ENCODE results near the gene PRDM15. TPM values are rescaled to one million over a fixed set of nuclear protein-coding genes. Genes with fewer than 3 reads are reported as not detected.

The PRDM15 gene
- total and polyA plus RNA-seq, 2 experiments from 2014 or later: 3.0 to 10.6 TPM

DNA sequence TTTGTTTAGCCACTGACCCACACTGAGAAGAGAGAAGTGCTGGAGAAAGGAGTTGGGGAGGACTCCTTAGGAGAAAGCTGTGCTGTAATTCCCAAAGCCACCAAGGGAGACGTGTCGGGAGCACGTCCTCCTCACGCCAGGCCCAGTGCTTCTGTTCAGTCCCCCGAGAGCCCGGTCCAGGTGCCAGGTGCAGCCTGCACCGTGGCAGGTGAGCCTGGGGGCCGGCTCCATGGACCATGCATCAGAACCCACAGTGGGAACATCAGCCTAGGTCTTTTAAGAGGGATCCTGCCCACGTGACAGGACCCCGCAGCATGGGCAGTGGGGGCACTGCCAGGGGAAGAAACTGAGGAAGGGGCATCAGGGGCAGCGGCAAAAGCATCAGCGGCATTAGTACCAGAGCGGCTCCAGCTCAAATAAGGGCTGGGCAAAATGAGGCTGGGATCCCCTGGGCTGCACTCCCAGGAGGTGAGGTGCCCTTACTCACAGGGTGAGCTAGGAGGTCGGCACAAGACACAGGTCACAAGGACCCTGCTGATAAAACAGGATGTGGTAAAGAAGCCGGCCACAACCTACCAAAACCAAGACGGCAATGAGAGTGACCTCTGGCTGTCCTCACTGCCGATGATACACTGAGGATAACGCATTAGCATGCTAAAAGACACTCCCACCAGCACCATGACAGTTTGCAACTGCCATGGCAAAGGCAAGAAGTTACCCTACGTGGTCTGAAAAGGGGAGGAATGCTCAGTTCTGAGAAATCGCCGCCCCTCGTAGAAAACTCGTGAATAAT, 24.6 kb upstream of the PRDM15 start:
- Mint-ChIP-seq H3K9me3 (no peaks in the 10 kb centered on the region), H3K27ac (0 out of 2 replicates have a peak overlapping the region, but pooled peaks have one; percentile 28), H3K4me3 (no peak overlapping the region), H3K36me3 (ENCODE audit: low read depth) (peaks cover 10% of the 10 kb centered on the region), H3K4me1 (peaks cover 17% of the 10 kb centered on the region), H3K27me3 (ENCODE audit: insufficient read depth, low read depth, poor library complexity) (peaks cover 3% of the 10 kb centered on the region)
- H3K4me3 ChIP-seq: no peak overlapping the region
- H3K4me1 ChIP-seq (ENCODE audit: insufficient read depth): no peaks in the 10 kb centered on the region
- no peaks in the 10 kb centered on the region for H3F3A ChIP-seq (replicated peaks; ENCODE audit: low read depth)
- no peaks in the 10 kb centered on the region for H3K9me2 ChIP-seq (ENCODE audit: insufficient read depth)
- no peak overlapping the region for H3K27ac ChIP-seq (ENCODE audit: low read depth)
- TF ChIP-seq NANOG (IDR thresholded peaks at IDR 0.05; ENCODE audit: borderline replicate concordance): no peak
- TF ChIP-seq ZNF114 (CRISPR knock-in tag; IDR thresholded peaks at IDR 0.05): no peak
- TF ChIP-seq, protein P1, sequence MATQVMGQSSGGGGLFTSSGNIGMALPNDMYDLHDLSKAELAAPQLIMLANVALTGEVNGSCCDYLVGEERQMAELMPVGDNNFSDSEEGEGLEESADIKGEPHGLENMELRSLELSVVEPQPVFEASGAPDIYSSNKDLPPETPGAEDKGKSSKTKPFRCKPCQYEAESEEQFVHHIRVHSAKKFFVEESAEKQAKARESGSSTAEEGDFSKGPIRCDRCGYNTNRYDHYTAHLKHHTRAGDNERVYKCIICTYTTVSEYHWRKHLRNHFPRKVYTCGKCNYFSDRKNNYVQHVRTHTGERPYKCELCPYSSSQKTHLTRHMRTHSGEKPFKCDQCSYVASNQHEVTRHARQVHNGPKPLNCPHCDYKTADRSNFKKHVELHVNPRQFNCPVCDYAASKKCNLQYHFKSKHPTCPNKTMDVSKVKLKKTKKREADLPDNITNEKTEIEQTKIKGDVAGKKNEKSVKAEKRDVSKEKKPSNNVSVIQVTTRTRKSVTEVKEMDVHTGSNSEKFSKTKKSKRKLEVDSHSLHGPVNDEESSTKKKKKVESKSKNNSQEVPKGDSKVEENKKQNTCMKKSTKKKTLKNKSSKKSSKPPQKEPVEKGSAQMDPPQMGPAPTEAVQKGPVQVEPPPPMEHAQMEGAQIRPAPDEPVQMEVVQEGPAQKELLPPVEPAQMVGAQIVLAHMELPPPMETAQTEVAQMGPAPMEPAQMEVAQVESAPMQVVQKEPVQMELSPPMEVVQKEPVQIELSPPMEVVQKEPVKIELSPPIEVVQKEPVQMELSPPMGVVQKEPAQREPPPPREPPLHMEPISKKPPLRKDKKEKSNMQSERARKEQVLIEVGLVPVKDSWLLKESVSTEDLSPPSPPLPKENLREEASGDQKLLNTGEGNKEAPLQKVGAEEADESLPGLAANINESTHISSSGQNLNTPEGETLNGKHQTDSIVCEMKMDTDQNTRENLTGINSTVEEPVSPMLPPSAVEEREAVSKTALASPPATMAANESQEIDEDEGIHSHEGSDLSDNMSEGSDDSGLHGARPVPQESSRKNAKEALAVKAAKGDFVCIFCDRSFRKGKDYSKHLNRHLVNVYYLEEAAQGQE (IDR thresholded peaks at IDR 0.05; ENCODE audit: unreplicated experiment): no peak
- TF ChIP-seq, protein P2, sequence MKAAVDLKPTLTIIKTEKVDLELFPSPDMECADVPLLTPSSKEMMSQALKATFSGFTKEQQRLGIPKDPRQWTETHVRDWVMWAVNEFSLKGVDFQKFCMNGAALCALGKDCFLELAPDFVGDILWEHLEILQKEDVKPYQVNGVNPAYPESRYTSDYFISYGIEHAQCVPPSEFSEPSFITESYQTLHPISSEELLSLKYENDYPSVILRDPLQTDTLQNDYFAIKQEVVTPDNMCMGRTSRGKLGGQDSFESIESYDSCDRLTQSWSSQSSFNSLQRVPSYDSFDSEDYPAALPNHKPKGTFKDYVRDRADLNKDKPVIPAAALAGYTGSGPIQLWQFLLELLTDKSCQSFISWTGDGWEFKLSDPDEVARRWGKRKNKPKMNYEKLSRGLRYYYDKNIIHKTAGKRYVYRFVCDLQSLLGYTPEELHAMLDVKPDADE (IDR thresholded peaks at IDR 0.05): no peak
- TF ChIP-seq EZH2 (IDR thresholded peaks at IDR 0.05; ENCODE audit: low read depth, unreplicated experiment): no peak
- no peak for TF ChIP-seq EZH2phosphoT487 (IDR thresholded peaks at IDR 0.05; ENCODE audit: unreplicated experiment)
- TF ChIP-seq JUNB (IDR thresholded peaks at IDR 0.05; ENCODE audit: unreplicated experiment): no peak
- TF ChIP-seq POLR2AphosphoS5 (IDR thresholded peaks at IDR 0.05; ENCODE audit: low read depth): no peak
- TF ChIP-seq, protein P3, sequence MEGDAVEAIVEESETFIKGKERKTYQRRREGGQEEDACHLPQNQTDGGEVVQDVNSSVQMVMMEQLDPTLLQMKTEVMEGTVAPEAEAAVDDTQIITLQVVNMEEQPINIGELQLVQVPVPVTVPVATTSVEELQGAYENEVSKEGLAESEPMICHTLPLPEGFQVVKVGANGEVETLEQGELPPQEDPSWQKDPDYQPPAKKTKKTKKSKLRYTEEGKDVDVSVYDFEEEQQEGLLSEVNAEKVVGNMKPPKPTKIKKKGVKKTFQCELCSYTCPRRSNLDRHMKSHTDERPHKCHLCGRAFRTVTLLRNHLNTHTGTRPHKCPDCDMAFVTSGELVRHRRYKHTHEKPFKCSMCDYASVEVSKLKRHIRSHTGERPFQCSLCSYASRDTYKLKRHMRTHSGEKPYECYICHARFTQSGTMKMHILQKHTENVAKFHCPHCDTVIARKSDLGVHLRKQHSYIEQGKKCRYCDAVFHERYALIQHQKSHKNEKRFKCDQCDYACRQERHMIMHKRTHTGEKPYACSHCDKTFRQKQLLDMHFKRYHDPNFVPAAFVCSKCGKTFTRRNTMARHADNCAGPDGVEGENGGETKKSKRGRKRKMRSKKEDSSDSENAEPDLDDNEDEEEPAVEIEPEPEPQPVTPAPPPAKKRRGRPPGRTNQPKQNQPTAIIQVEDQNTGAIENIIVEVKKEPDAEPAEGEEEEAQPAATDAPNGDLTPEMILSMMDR (conservative IDR thresholded peaks at IDR 0.05; ENCODE audit: low read depth in 2 of 2): no peak
- TF ChIP-seq, protein P4, sequence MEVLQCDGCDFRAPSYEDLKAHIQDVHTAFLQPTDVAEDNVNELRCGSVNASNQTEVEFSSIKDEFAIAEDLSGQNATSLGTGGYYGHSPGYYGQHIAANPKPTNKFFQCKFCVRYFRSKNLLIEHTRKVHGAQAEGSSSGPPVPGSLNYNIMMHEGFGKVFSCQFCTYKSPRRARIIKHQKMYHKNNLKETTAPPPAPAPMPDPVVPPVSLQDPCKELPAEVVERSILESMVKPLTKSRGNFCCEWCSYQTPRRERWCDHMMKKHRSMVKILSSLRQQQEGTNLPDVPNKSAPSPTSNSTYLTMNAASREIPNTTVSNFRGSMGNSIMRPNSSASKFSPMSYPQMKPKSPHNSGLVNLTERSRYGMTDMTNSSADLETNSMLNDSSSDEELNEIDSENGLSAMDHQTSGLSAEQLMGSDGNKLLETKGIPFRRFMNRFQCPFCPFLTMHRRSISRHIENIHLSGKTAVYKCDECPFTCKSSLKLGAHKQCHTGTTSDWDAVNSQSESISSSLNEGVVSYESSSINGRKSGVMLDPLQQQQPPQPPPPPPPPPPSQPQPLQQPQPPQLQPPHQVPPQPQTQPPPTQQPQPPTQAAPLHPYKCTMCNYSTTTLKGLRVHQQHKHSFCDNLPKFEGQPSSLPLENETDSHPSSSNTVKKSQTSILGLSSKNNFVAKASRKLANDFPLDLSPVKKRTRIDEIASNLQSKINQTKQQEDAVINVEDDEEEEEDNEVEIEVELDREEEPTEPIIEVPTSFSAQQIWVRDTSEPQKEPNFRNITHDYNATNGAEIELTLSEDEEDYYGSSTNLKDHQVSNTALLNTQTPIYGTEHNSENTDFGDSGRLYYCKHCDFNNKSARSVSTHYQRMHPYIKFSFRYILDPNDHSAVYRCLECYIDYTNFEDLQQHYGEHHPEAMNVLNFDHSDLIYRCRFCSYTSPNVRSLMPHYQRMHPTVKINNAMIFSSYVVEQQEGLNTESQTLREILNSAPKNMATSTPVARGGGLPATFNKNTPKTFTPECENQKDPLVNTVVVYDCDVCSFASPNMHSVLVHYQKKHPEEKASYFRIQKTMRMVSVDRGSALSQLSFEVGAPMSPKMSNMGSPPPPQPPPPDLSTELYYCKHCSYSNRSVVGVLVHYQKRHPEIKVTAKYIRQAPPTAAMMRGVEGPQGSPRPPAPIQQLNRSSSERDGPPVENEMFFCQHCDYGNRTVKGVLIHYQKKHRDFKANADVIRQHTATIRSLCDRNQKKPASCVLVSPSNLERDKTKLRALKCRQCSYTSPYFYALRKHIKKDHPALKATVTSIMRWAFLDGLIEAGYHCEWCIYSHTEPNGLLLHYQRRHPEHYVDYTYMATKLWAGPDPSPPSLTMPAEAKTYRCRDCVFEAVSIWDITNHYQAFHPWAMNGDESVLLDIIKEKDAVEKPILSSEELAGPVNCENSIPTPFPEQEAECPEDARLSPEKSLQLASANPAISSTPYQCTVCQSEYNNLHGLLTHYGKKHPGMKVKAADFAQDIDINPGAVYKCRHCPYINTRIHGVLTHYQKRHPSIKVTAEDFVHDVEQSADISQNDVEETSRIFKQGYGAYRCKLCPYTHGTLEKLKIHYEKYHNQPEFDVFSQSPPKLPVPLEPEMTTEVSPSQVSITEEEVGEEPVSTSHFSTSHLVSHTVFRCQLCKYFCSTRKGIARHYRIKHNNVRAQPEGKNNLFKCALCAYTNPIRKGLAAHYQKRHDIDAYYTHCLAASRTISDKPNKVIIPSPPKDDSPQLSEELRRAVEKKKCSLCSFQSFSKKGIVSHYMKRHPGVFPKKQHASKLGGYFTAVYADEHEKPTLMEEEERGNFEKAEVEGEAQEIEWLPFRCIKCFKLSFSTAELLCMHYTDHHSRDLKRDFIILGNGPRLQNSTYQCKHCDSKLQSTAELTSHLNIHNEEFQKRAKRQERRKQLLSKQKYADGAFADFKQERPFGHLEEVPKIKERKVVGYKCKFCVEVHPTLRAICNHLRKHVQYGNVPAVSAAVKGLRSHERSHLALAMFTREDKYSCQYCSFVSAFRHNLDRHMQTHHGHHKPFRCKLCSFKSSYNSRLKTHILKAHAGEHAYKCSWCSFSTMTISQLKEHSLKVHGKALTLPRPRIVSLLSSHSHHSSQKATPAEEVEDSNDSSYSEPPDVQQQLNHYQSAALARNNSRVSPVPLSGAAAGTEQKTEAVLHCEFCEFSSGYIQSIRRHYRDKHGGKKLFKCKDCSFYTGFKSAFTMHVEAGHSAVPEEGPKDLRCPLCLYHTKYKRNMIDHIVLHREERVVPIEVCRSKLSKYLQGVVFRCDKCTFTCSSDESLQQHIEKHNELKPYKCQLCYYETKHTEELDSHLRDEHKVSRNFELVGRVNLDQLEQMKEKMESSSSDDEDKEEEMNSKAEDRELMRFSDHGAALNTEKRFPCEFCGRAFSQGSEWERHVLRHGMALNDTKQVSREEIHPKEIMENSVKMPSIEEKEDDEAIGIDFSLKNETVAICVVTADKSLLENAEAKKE (CRISPR knock-in tag; IDR thresholded peaks at IDR 0.05): no peak
- TF ChIP-seq CREB1 (CRISPR knock-in tag; IDR thresholded peaks at IDR 0.05; ENCODE audit: low read depth): no peak
- TF ChIP-seq ZNF331 (CRISPR knock-in tag; IDR thresholded peaks at IDR 0.05; ENCODE audit: low read depth): no peak
- no peak for TF ChIP-seq STAT1 (IDR thresholded peaks at IDR 0.05; ENCODE audit: unreplicated experiment)
- no peak overlapping the region for H2AFZ ChIP-seq
- H3K36me3 ChIP-seq (ENCODE audit: insufficient read depth): no peaks in the 10 kb centered on the region
- DNase-seq (ENCODE audit: low spot score) (no peak), ATAC-seq (no peak)
- no peaks in the 10 kb centered on the region for H4K20me1 ChIP-seq (replicated peaks; ENCODE audit: insufficient read depth)
- no peak overlapping the region for H3K4me2 ChIP-seq
- no peaks in the 10 kb centered on the region for H3K79me2 ChIP-seq (replicated peaks; ENCODE audit: insufficient read depth)
- no peaks in the 10 kb centered on the region for H3K27me3 ChIP-seq (ENCODE audit: insufficient read depth)

All from GM23338 (cell line).